ENCODE data around the gene SFI1.

SFI1 gene

DNA sequence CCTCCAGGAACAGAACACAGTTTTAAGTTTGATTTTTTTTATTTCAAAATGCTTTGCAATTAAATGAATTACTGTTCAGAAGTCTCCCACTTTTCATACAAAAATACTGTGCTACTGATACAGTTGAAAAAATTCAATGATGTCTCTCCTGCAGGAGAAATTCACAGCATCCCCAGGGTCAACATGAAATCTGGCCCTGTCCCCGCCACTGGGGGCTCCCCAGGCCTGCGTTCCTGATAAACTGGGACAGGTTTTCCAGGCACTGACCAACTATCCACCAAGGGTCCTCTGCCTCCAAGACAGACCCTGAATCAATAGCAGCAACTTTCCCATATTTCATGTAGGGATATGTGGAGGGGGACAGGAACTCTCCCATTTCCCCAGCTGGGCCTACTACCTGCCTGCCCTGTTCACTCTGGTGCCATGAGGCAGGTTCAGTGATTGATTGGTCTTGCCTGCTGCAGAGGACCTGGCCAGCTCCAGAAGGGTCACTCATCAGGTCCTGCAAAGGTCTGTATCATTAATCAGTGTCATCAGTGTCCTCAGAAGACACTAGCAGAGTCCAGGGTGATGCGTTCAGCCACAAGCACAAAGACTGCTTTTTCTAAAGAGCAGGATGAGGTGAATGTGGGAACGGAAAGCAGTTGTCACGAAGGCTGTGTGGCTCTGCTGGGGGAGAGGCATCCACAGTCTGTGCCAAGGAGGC, 122.3 kb downstream of the SFI1 start:
- no peak for DNase-seq

DNA sequence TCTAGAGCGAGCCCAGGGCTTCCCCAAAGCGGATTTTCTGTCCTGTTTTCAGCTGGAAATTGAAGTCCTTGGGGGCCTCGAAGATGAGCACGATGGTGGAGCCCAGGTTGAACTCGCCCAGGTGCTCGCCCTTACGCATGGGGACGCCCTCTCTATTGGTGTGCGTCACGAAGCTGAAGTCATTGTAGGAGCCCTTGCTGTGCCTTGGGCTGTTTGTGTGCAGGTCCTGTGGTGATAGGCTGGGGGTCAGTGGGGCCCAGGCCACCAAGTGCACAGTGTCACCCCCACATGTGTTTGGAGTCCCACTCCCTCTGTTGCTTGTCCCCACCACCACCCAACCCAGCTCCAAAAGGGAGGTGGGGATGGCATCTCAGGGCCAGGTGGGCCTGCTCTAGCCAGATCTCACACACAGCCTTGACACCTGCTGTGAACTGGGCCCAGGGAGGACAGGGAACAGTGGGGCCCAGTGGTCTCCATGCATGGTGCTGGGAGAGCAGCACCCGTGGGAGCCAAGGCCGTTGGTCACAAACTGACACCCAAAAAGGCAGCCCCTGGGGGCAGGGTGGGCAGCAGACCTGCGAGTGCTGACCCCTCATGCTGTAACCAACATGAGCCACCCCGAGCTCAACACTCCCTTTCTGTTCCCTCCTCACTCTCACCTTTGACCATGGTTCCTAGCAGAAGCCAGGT, 123.4 kb downstream of the SFI1 start:
- no peak for DNase-seq

DNA sequence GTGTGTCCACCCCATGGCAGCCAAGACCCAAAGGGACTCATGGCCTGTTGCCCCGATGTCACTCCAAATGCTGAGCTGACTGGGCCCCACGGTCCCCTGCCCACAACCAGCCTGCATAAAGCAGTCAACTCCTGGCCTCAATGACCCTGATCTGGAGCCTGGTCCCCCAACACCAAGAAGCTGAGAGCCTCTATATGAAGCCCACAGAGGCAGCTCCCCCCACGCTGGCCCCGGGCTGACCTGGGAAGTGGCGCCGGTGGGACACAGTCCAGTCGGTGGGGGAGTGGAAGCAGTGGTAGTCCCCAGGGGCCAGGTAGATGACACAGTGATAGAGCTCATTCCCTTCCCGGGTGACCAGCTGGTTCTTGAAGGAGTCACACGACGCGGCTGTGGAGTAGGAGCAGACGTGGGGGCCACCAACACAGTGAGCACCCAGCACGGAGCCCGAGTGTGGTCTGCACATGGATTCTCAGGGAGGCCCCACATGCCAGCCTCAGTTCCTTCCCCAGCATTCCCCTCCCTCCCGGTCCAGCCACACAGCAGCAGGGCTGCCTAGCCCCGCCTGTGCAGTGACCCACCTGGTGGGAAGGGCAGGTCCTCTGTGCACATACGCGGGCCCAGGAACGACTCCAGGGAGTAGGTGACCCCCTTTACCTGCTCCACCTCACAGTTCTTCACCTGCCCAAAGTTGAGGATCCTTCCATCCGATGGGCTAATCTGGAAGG, 124.6 kb downstream of the SFI1 start:
- DNase-seq: no peak

DNA sequence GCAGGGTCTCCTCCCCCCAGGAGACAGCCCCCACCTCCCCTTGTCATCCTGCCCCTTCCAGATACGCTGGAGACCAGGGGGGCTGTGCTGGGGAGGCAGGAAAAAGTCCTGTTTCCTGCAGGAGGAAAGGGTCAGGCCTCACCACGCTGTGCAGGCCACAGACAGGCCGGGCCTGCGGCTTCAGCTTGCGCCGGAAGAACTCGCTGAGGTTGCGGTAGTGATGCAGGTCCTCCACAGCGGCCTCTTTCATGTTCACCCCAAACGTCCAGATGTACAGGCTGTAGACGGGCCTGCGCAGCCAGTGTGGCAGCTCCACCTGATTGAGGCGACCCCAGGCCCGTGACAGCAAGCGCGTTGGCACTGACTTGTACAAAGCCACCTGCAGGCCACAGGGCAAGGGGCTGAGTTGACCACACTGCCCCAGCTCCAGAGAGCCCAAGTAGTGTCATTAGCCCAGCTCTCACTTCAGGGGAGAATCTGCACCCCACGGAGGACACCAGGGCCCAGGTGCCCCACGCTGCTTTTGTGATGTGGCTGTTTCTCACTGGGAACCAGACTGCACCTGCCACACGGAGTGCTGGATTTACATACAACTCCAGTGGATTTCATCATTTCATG, 125.3 kb downstream of the SFI1 start:
- no peak for DNase-seq

DNA sequence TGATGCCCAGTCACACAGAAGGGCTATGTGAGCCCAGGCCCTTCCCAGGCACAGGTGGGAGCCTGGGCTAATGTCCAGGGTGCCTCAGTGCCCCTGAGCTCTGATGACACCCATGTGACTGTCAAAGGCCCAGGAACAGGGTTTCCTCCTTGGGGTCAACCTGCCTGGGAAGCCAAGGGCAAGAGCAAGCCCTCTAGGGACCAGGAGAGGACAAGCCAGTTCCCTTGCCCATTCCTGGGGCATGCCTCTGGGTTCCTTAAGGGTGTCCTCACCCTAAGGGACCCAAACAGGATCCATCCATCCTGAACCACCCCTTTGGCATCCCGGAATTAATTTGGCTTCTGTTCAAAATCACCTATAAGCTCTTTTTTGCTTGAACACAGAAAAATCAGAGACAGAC, 126.6 kb downstream of the SFI1 start:
- no peak for DNase-seq

DNA sequence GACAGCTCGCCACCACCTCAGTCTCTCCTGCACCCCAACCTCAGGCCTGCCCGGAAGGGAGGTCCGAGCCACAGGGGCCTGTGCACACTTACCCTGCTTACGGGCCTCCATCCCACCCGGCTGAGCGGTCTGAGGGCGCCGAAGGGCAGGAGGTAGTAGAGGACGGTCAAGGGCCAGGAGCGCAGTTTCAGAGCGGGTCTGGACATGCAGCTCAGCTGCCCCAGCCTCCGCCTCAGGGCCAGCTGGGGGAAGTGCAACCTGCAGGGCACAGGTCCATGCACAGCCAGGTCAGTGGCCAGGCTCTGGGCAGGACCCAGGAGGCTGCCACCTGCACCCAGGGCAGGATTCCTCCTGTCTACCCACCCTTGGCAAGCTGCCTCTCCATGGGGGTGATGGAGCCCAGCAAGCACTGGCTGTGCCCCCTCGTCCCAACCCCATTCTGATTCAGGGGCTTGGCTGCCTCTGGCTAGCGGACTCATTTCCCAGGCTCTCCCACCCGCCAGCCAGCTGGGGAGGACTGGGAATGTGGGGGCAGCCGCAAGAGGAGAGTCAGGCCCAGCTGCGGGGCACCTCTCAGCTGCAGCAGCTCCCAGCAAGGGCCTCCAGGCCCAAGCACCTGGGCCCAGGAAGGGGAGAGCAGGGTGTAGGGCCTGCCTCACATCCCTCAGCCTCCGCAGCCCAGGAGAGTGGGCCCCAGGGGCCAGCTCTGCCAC, 127.4 kb downstream of the SFI1 start:
- no peak for DNase-seq

DNA sequence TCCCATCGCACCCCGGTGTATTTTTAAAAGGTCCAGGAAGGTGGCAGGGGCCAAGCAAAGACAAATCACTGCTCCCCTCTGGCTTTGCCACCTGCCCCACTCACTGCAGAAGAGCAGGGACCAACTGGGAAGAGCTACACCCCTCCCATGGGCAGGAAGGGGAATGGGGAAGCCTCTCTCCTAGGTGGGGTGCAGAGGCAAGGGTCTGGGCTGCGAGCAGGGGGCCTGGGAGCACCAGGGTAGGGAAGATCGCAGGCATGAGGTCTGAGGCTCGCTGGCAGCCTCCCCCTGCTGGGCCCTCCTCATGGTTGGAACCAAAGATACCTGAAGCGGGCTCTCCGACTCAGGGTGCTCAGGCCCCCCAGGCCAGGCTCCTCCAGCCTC, 128.9 kb downstream of the SFI1 start:
- no peak for DNase-seq

DNA sequence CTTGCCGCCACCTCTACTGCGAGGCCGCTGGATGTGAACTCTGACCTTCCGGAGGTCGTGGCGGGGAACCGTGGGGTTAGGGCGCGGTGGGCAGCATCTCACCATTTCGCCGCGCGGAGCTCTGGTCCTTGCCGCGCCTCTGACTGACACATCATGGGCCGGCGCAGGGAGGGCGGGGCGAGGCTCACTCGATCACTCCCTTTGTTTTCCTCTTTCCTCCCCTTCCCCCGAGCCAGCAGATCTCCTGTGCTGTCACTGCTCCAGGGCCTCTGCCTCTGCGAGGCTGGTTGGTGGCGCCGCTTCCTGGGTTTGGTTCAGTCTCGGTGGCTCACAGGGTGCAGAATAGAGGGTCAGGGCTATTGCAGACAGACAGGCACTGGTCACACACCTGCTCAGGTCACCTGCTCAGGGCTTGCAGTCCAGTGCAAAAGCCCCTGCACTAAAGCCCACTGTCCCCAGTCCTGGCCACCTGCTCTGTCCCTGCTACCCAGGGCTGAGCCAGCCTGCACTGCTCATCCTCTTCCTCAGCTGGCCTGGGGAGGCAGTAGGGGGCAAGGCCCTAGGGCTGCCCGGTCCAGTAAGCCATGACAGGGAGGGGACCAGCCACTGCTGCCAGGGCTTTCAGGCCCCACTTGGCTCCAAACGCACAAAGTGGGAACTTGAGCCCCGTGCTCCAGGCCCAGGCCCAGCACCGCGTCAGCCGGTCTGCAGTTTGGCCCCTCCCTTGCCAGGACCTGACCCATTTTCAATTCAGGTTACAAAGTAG, 129.5 kb downstream of the SFI1 start:
- no peak for DNase-seq

DNA sequence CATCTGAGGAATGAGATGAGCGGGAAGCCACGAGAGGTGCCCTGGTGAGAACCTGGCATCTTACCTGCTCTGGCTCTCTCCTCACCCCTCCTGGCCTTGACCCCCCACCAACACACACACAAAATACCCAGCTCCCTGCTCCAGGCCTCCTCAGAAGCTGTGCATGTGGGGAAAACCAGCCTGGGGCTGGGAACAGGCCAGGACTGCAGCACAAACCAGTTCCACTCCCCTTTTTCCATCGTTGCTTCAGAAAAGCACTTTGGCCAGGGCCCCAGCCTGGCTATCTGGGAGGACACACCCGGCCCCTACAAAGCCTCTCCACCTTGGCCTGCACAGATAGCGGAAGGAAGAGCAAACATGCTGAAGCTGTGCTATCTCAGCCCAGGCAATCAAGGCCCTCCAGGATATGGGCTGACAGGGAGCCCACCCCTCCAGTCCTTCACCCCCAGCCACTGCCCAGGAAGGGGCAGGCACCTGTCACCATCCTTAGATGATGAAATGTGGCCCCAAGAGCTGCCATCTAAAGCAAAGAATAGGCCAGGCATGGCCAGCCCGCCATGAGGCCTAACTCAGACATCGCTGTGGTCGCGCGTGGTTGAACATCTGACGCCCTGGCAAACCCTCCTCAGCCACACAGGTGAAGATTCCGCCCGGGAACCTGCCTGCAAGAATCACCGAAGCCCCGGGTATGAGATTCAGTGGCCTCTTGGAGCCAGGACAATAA, 130.3 kb downstream of the SFI1 start:
- peak; percentile 39 for DNase-seq

DNA sequence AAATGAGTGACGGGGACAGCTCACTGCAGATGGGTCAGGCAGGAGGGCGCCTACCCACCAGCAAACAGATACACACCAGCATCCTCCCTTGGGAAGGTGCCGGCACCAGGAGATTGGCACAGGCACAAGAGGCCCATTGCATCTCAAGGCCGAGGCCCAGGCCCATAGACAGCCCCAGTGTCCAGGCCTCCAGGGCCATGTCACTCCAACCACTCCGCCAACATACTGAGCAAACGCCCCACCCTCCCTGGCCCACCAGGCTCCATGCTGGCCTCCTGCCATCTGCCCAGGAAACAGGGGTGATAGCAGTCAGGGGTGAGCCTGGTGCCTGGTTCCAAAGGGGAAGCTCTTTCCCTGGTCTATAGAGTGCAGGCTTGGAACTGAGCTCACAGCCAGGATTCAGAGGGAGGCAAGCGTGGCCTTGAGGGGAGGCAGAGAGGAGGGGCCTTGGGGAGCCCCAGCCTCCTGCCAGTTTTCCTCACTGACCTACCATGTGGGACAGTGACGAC, 130.9 kb downstream of the SFI1 start:
- no peak for DNase-seq

DNA sequence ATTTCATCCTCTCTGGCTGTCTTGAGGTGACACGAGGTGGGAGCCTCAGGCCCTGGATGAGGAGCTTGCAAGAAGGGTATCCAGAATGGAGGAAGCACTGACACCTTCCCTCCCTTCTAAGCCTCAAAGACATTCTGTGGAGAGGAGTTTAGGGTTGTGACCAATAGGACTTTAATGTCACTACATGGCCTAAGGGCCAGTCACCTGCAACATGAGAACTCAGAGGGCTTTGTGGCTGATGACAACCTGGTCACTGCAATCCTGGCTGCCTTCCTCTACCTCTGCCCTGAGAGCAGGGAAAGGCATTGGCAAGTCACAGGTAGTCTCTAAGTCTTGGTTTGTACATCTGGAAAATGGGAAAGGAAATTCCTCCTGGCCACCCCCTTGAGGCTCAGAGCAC, 132.0 kb downstream of the SFI1 start:
- no peak for DNase-seq

DNA sequence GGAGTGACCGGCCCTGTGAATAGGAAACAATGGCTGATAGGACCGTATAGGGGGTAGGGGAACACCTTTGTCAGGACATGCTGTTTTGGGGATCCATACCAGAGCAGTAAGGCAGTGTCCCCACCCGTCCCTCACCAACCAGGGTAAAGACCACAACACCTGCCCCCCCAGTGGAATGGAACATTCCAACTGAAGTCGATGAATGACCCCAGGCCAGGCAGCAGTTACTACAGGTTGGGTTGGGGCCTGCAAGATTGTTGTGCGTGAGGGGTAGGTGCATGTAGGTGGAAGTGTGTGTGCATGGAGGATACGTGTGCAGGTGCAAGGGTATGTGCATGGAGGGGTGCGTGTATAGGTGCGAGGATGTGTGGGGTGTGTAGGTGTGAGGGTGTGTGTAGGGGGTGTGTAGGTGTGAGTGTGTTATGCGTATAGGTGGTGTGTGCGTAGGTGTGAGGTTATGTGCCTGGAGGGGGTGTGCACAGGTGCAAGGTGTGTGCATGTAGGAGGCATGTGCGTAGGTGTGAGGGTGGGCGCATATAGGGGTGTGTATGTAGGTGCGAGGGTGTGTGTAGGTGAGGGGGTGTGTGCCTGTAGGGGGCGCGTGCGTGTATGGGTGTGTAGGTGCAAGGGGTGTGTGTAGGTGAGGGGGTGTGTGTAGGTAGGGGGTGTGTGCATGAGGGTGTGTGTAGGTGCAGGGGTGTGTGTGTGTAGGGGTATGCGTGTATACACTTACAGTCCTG, 132.8 kb downstream of the SFI1 start:
- no peak for DNase-seq

DNA sequence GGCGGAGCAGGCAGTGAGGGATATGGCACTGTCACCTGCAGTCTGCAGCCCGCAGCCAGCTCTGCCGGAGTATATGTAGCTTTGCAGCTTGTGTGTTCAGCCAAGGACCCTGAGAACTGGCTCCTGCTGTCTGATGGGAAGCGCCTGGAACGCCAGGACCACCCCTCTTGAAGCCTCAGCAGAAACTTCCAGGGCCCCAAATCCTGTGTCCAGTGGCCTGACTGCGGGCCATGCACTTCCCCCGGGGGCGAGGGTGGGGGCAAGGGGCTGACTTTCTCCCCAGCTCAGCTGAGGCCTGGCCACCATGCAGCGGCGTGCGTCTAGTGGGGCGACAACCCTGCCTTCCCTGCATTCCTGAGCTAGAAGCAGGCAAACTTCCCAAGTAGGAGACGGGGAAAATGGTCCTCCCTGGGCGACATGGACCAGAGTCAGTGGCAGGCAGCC, 133.4 kb downstream of the SFI1 start:
- no peak for DNase-seq

DNA sequence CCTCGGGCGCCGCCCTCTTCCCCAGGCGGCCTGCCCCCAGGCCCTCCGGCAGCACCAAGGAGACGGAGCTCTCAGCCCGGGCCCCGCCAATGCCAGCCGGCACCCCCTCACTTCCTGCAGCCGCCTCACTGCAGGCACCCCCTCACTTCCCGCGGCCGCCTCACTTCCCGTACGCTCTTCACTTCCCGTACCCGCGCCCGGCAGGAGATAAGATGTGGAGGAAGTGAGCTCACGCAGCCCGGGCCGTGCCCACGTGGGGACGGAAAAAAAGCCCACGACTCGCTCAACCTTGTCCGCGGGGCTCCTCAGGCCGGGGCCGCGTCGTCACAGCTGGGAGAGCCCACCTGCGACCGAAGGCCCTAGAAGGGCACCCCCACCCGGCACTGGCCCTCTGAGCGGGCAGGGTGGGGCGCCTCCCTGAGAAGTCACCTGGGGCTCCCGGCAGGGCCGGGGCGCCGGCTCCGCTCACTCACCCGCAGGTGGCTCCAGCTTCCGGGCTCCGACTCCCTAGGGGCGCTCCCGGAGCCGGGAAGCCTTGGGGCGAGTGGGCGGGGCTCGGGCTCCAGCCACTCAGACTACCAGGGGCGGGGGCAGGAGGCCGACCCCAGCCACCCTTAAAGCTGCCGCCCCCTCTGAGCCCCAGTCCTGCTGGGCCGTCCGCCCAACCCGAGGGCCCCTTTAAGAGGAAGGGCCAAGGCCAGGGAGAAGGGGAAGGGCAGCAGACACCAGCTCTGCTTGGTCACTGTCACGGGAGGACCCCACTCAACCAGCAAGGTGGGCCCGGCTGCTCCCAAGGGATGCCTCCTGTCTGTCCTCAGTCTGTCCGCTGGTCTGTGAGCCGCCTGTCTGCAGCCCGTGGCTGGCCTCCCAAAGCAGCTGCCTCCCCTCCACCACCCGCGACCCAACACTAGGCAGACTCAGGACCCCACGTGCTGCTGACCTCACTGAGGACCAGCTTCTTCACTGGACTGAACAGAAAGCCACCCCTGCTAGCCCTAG, 134.3 kb downstream of the SFI1 start:
- DNase-seq: no peak

DNA sequence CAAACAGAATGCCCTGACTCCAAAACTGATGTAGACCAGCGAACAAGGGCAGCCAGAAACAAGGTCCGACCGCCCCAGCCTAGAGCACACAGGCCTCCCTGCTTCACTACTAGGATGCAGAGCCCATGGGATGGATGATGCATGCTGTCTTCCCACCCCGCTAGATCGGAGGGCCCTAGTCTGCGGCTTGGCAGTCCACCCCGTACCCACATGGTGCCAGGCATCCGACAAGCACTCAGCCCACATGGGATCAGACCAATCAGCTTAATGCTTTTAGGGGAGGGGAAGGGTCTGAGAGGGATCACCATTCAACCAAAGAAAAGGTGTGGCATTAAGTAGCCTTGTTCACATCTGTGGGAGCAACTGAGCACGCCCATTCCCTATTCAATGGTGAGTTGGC, 135.1 kb downstream of the SFI1 start:
- DNase-seq: no peak

DNA sequence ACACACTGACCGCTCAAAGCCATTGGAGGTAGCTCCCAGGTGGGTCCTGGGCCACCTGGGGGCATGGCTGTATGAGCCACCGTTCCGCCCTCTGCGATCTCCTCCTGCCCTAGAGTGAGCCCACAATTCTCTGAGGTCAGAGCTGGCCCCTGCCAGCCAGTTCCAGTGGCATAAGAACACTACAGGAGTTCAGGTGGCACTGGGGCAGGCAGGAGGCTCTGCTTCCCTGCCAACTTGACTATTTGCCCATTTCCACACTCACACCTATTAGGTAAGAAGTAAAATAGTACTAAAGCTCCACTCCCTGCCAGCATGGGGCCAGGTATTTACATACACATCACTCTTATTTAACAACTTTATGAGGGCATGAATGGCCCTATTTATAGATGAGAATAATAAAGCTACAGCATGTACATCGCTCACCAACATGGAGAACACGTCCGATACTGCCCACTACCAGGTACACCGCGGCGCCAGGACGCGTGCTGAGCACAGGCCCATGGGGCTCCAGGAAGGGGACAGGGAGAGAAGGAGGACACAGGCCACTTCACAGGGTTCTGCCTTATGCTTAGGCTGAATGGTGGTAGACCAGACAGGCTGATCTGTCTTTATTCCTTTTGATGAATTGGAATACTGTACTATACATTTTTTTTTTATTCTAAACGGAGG, 139.4 kb downstream of the SFI1 start:
- DNase-seq: no peak

DNA sequence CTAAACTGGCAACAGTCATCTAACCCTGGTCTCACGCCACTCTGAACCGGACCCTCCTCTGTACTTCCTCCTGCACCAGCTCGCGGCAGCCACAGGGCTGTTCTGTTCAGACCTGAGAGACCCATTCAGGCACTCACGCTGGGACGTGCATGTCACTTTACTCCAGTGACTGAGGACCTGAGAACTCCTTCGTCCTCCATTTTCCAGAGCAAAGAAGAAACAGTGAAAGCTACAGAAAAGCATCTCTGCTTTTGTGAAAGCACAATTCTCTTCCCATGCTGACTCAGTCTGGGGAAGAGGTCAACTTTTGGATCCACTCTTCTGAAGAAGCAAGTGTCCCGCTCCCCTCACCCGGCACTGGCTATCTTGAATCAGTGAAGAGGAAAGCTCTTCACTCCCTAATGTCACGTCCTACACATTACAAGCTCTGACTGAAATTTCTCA, 141.1 kb downstream of the SFI1 start:
- DNase-seq: no peak

DNA sequence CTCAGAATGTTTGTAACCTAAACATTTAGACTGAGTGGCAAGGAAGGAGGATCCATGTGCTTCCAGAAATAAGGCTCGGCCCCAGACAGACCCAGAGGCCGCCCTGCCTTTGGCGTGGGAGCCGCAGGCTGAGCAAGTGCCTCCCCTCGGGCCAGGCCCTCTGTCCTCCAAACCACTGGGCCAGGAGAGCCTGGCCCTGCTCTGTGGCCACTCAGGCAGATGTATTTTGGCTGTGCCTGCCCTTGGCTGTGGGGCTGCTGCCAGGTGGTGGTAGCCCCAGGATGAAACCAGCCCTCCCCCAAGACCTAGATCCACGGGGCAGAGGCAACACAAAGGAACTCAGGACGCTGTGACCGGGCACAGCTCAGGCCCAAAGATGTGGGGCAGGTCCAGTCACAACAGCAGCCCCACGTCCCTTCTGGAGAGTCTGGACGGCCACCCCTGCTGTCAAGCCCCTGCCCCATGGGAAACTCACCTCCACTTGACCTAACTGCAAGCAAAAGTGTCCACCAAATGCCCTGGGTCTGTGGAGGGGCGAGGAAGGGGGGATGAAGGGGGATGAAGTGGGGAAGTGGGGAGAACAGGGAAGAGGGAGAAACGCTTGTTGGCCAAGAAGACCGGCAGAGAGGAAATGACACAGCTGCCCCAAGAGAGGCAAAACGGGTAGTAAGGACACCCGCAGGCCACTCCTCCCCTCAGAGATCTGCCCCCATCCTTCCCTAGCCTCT, 141.7 kb downstream of the SFI1 start:
- DNase-seq: no peak

All from NCI-H2029 treated with DMSO at 0.1 percent for 48 hours (cell line).